ENCODE data around the gene SOWAHA.

The SOWAHA gene

GRCh38 chr5:132826424-132827082 is 13.5 kb downstream of the SOWAHA start:
- no peak for DNase-seq (ENCODE audit: low read depth)

GRCh38 chr5:132827943-132828673 is 15.0 kb downstream of the SOWAHA start:
- no peak for DNase-seq (ENCODE audit: low read depth)

GRCh38 chr5:132828846-132829494 is 15.9 kb downstream of the SOWAHA start:
- no peak for DNase-seq (ENCODE audit: low read depth)

GRCh38 chr5:132829742-132830435 is 16.8 kb downstream of the SOWAHA start:
- DNase-seq (ENCODE audit: low read depth), result peak; percentile 41

GRCh38 chr5:132830436-132831094 is 17.5 kb downstream of the SOWAHA start, which contains the start of gene SHROOM1:
TSS of gene SHROOM1 (minus strand) at chr5:132830647. CDS start at chr5:132826140, 4,507 bp downstream.
- no peak for DNase-seq (ENCODE audit: low read depth)

- DNase-seq (ENCODE audit: low read depth), result no peak
These were observed 18.2 kb downstream of the SOWAHA start for GRCh38 chr5:132831095-132831860.

- DNase-seq (ENCODE audit: low read depth), result no peak
These were observed 19.5 kb downstream of the SOWAHA start for GRCh38 chr5:132832612-132833011.

GRCh38 chr5:132834057-132834456 is 21.0 kb downstream of the SOWAHA start:
- DNase-seq (ENCODE audit: low read depth), result no peak

GRCh38 chr5:132836852-132837251 is 23.8 kb downstream of the SOWAHA start:
- no peak for DNase-seq (ENCODE audit: low read depth)

- DNase-seq (ENCODE audit: low read depth), result no peak
These were observed 24.8 kb downstream of the SOWAHA start for GRCh38 chr5:132837868-132838267.

- no peak for DNase-seq (ENCODE audit: low read depth)
These were observed 25.6 kb downstream of the SOWAHA start for GRCh38 chr5:132838516-132839282.

GRCh38 chr5:132839426-132840301 is 26.6 kb downstream of the SOWAHA start:
- no peak for DNase-seq (ENCODE audit: low read depth)

- no peak for DNase-seq (ENCODE audit: low read depth)
These were observed 27.2 kb downstream of the SOWAHA start for GRCh38 chr5:132840313-132840712.

- no peak for DNase-seq (ENCODE audit: low read depth)
These were observed 27.8 kb downstream of the SOWAHA start for GRCh38 chr5:132840896-132841295.

GRCh38 chr5:132841305-132841704 is 28.2 kb downstream of the SOWAHA start:
- DNase-seq (ENCODE audit: low read depth), result no peak

- DNase-seq (ENCODE audit: low read depth), result no peak
These were observed 35.2 kb downstream of the SOWAHA start for GRCh38 chr5:132848270-132848669.

- DNase-seq (ENCODE audit: low read depth), result no peak
These were observed 36.2 kb downstream of the SOWAHA start for GRCh38 chr5:132849347-132849746.

GRCh38 chr5:132850066-132850465 is 37.0 kb downstream of the SOWAHA start:
- no peak for DNase-seq (ENCODE audit: low read depth)

- DNase-seq (ENCODE audit: low read depth), result no peak
These were observed 40.2 kb downstream of the SOWAHA start for GRCh38 chr5:132853323-132853722.
